ENCODE data around the gene SMIM43.

- TF ChIP-seq CTCF (conservative IDR thresholded peaks at IDR 0.05; ENCODE audit: low read depth, low read length) (no peak), EZH2 (IDR thresholded peaks at IDR 0.05; ENCODE audit: low read length, unreplicated experiment) (no peak)
Observed at GRCh38 chr4:121811122-121811521, 46.2 kb upstream of the SMIM43 start.

Measured in PC-3 (cell line).